ENCODE data around the gene SLCO1B1. TPM values are rescaled to one million over a fixed set of nuclear protein-coding genes. Genes with fewer than 3 reads are reported as not detected.

Gene SLCO1B1
- total and polyA plus RNA-seq, 8 donors: 0.09 TPM; not detected in 7

DNA sequence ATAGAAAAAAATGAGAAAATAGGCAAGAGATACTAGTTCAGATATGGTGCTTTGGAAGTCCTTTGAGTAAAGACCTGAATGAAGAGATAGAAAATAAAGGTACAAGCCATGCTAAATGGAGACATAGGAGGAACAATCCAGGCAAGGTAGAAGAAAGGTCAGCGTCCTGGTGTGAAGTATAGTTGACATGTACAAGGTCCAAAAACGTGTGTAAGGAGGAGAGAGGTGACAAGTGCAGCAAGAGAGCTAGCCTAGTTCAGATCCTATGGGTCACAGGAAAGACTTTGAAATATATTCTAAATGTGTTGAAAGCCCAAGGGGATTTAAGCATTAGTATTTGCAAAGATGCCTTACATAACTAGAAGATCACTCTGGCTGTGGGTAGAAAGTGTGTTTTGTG is 88.2 kb downstream of the SLCO1B1 start:
- Histone ChIP-seq H3K9me3 (no peaks in the 10 kb centered on the region), H3K4me1 (no peaks in the 10 kb centered on the region), H3K36me3 (no peaks in the 10 kb centered on the region), H3K27me3 (no peaks in the 10 kb centered on the region), H3K27ac (no peak overlapping the region), H3K4me3 (no peak overlapping the region)
- TF ChIP-seq, protein P1, sequence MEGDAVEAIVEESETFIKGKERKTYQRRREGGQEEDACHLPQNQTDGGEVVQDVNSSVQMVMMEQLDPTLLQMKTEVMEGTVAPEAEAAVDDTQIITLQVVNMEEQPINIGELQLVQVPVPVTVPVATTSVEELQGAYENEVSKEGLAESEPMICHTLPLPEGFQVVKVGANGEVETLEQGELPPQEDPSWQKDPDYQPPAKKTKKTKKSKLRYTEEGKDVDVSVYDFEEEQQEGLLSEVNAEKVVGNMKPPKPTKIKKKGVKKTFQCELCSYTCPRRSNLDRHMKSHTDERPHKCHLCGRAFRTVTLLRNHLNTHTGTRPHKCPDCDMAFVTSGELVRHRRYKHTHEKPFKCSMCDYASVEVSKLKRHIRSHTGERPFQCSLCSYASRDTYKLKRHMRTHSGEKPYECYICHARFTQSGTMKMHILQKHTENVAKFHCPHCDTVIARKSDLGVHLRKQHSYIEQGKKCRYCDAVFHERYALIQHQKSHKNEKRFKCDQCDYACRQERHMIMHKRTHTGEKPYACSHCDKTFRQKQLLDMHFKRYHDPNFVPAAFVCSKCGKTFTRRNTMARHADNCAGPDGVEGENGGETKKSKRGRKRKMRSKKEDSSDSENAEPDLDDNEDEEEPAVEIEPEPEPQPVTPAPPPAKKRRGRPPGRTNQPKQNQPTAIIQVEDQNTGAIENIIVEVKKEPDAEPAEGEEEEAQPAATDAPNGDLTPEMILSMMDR (IDR thresholded peaks at IDR 0.05): no peak
- intact Hi-C loops (cut with DNase I): no loop called here
- ATAC-seq (no peak), FAIRE-seq (no peak), DNase-seq (no peak)
- WGBS, 2 donors: 24 to 25% methylated on average over 2 of the region's 2 CpGs

DNA sequence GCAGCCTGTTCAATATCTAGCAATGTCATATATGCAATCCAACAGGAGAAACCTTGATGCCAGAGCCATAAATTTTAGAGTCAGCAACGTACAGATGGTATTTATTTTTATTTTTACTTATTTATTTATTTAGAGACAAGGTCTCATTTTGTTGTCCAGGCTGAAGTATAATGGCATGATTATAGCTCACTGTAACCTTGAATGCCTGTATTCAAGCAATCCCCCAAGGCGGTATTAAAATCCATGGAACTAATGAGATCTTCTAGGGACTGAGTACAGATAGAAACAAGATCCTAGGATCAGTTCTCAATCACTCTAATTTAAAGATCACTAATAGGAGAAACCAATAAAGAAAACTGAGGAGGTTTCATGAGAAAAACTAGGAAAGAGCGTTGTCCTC is 89.3 kb downstream of the SLCO1B1 start:
- H3K4me3 ChIP-seq: no peak overlapping the region
- no peaks in the 10 kb centered on the region for H3K4me1 ChIP-seq
- H3K9me3 ChIP-seq: no peaks in the 10 kb centered on the region
- ATAC-seq: no peak
- WGBS, 2 donors: 67 to 69% methylated on average over 3 of the region's 3 CpGs
- H3K27me3 ChIP-seq: no peaks in the 10 kb centered on the region
- no peaks in the 10 kb centered on the region for H3K36me3 ChIP-seq
- no peak for DNase-seq
- H3K27ac ChIP-seq: no peak overlapping the region
- TF ChIP-seq, protein P1 (IDR thresholded peaks at IDR 0.05): no peak
- FAIRE-seq: no peak
- intact Hi-C loops (cut with DNase I): no loop called here

DNA sequence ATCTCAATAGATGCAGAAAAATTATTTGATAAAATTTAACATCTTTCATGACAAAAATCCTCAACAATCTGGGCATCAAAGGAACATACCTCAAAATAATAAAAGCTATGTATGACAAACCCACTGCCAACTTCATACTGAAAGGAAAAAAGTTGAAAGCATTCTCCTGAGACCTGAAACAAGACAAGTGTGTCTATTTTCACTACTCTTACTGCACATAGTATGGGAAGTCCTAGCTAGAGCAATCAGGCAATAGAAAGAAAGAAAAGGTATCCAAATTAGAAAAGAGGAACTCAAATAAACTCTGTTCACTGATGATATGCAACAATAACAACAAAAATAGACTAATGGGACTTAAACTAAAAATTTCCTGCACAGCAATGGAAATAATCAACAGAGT is 90.1 kb downstream of the SLCO1B1 start:
- FAIRE-seq (no peak), DNase-seq (no peak), ATAC-seq (no peak)
- no peak overlapping the region for H3K4me3 ChIP-seq
- H3K27me3 ChIP-seq: no peaks in the 10 kb centered on the region
- H3K9me3 ChIP-seq: no peaks in the 10 kb centered on the region
- no peaks in the 10 kb centered on the region for H3K4me1 ChIP-seq
- no peak overlapping the region for H3K27ac ChIP-seq
- H3K36me3 ChIP-seq: no peaks in the 10 kb centered on the region
- intact Hi-C loops (cut with DNase I): no loop called here
- TF ChIP-seq, protein P1 (IDR thresholded peaks at IDR 0.05): no peak

DNA sequence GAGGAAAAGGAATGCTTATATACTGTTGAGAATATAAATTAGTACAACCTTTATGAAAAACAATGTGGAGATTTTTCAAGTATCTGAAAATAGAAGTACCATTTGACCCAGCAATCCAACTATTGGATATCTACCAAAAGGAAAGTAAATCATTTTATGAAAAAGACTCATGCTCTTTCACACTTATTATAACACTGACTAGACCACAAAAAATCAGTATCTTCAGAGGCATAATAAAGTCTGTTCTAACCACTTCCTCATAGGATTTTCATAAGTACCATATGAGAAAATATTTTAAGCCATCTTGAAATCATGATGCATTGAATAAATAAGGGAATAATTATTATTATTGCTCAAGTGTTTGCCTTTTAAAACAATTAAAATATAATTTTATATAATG is 90.8 kb downstream of the SLCO1B1 start:
- TF ChIP-seq, protein P1 (IDR thresholded peaks at IDR 0.05): no peak
- no peak for DNase-seq
- no peaks in the 10 kb centered on the region for H3K27me3 ChIP-seq
- H3K4me1 ChIP-seq: no peaks in the 10 kb centered on the region
- H3K27ac ChIP-seq: no peak overlapping the region
- no peaks in the 10 kb centered on the region for H3K9me3 ChIP-seq
- ATAC-seq: no peak
- no peak for FAIRE-seq
- H3K4me3 ChIP-seq: no peak overlapping the region
- no peaks in the 10 kb centered on the region for H3K36me3 ChIP-seq
- intact Hi-C loops (cut with DNase I): no loop called here

DNA sequence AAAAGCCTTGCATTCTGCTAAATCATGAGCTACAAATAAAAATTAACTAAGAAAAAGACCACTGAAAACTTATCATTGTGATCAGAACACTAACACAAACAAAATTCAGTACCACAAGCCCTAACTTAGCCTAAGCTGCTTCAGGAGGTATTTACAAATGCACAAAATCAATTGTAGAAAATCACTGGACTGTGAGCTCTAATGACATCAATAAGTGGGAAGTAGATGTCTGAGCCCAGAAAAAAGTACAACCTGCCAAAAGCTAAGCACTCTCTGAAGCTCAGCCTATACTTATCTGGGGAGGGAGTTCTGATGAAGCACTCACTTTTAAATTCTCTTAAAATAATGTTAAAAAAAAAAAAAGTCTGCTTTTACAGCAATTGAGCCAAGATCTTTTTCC is 92.9 kb downstream of the SLCO1B1 start:
- TF ChIP-seq, protein P1 (IDR thresholded peaks at IDR 0.05): no peak
- intact Hi-C loops (cut with DNase I): no loop called here
- ATAC-seq (no peak), FAIRE-seq (no peak), DNase-seq (no peak)
- H3K9me3 ChIP-seq: no peaks in the 10 kb centered on the region
- no peak overlapping the region for H3K27ac ChIP-seq
- H3K36me3 ChIP-seq: no peaks in the 10 kb centered on the region
- no peaks in the 10 kb centered on the region for H3K4me1 ChIP-seq
- H3K4me3 ChIP-seq: no peak overlapping the region
- H3K27me3 ChIP-seq: no peaks in the 10 kb centered on the region
